GM12878 (cell line): Measurements from ENCODE around the gene JMJD6. TPM values are rescaled to one million over a fixed set of nuclear protein-coding genes. Genes with fewer than 3 reads are reported as not detected.

Experiments used
- FOS ChIP-seq: IDR thresholded peaks from 3 replicates; pipeline ENCODE4 v1.6.1; 2011; ENCODE audit warnings: borderline replicate concordance; ENCODE audit not compliant: insufficient read length; ENCODE audit errors: extremely low read depth
- PAX8 ChIP-seq: fragments of 450-650 bp; IDR thresholded peaks from 2 replicates; pipeline ENCODE4 v1.6.1; 2017; ENCODE audit warnings: mild to moderate bottlenecking, moderate library complexity
- PRDM15 ChIP-seq: fragments of 450-650 bp; formaldehyde crosslinking; IDR thresholded peaks from 2 replicates; pipeline ENCODE4 v1.4.0; 2020; ENCODE audit warnings: mild to moderate bottlenecking, moderate library complexity
- YY1 ChIP-seq: IDR thresholded peaks from 2 replicates; pipeline ENCODE4 v1.6.1; 2011; ENCODE audit warnings: low read depth, mild to moderate bottlenecking, low read length
- ZBTB4 ChIP-seq: fragments of 450-650 bp; formaldehyde crosslinking; IDR thresholded peaks from 2 replicates; pipeline ENCODE4 v1.4.0; 2022; ENCODE audit warnings: mild to moderate bottlenecking, moderate library complexity
- ZNF622 ChIP-seq: fragments of 450-650 bp; IDR thresholded peaks from 2 replicates; pipeline ENCODE4 v1.6.1; 2017; ENCODE audit warnings: mild to moderate bottlenecking, inconsistent platforms
- polyA plus RNA-seq, 11 experiments: library from polyadenylated mRNA; depleted of rRNA in 4 of 11; unstranded in 6 of 11; stranded (reverse) in 5 of 11; fragments of >200 nt; fragmentation: Nextera tagmentation in 4 of 11; fragmentation: Illumina TruSeq in 1 of 11; extraction: Ambion mirVana in 4 of 11; extraction: Trizol in 1 of 11; gene quantifications; 1 replicate in 1 of 11; 2 replicates in 10 of 11; pipeline versions ENCODE4 v1.2.1 to v1.2.3, GENCODE V29; 2011 to 2016; ENCODE audit warnings: inconsistent platforms in 2 of 11, missing spikeins in 2 of 11, low read depth in 1 of 11
- total RNA-seq, 4 experiments: library from RNA; depleted of rRNA in 3 of 4; stranded (reverse); fragments of >200 nt in 3 of 4; fragmentation: Illumina TruSeq in 1 of 4; extraction: Trizol in 1 of 4; gene quantifications; 2 replicates each; pipeline versions ENCODE4 v1.2.1 to v1.2.3, GENCODE V29; 2013 to 2021
- TF ChIP-seq, protein P1 (sequence below): fragments of 450-650 bp; IDR thresholded peaks from 2 replicates; pipeline ENCODE4 v1.6.1; 2016; ENCODE audit warnings: mild to moderate bottlenecking, moderate library complexity, borderline replicate concordance
- TF ChIP-seq, protein P2 (sequence below): fragments of 450-650 bp; IDR thresholded peaks from 2 replicates; pipeline ENCODE4 v1.6.1; 2017; ENCODE audit warnings: mild to moderate bottlenecking
- TF ChIP-seq, protein P3 (sequence below): fragments of 450-650 bp; IDR thresholded peaks from 2 replicates; pipeline ENCODE4 v1.6.1; 2017; ENCODE audit warnings: antibody characterized with exemption, mild to moderate bottlenecking, moderate library complexity

Gene JMJD6
- total and polyA plus RNA-seq, 10 of the 15 experiments (the other 5 are each of a cell fraction or from before 2014, with no cell fraction given), result 1.2 to 36.0 (median 22.2) TPM

GRCh38 chr17:76726776-76727718 is 641 bp upstream of the JMJD6 start, which contains the start of gene METTL23 (continued):
- TF ChIP-seq PRDM15, result no peak
- TF ChIP-seq FOS, result no peak
- TF ChIP-seq YY1, result no peak; the same call in 1 of the 2 replicates
- TF ChIP-seq ZNF622, result no peak
- TF ChIP-seq, protein P1, sequence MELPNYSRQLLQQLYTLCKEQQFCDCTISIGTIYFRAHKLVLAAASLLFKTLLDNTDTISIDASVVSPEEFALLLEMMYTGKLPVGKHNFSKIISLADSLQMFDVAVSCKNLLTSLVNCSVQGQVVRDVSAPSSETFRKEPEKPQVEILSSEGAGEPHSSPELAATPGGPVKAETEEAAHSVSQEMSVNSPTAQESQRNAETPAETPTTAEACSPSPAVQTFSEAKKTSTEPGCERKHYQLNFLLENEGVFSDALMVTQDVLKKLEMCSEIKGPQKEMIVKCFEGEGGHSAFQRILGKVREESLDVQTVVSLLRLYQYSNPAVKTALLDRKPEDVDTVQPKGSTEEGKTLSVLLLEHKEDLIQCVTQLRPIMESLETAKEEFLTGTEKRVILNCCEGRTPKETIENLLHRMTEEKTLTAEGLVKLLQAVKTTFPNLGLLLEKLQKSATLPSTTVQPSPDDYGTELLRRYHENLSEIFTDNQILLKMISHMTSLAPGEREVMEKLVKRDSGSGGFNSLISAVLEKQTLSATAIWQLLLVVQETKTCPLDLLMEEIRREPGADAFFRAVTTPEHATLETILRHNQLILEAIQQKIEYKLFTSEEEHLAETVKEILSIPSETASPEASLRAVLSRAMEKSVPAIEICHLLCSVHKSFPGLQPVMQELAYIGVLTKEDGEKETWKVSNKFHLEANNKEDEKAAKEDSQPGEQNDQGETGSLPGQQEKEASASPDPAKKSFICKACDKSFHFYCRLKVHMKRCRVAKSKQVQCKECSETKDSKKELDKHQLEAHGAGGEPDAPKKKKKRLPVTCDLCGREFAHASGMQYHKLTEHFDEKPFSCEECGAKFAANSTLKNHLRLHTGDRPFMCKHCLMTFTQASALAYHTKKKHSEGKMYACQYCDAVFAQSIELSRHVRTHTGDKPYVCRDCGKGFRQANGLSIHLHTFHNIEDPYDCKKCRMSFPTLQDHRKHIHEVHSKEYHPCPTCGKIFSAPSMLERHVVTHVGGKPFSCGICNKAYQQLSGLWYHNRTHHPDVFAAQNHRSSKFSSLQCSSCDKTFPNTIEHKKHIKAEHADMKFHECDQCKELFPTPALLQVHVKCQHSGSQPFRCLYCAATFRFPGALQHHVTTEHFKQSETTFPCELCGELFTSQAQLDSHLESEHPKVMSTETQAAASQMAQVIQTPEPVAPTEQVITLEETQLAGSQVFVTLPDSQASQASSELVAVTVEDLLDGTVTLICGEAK, result peak; percentile 59; the same call in 1 of the 2 replicates
- TF ChIP-seq, protein P2, sequence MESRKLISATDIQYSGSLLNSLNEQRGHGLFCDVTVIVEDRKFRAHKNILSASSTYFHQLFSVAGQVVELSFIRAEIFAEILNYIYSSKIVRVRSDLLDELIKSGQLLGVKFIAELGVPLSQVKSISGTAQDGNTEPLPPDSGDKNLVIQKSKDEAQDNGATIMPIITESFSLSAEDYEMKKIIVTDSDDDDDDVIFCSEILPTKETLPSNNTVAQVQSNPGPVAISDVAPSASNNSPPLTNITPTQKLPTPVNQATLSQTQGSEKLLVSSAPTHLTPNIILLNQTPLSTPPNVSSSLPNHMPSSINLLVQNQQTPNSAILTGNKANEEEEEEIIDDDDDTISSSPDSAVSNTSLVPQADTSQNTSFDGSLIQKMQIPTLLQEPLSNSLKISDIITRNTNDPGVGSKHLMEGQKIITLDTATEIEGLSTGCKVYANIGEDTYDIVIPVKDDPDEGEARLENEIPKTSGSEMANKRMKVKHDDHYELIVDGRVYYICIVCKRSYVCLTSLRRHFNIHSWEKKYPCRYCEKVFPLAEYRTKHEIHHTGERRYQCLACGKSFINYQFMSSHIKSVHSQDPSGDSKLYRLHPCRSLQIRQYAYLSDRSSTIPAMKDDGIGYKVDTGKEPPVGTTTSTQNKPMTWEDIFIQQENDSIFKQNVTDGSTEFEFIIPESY, result no peak
- TF ChIP-seq, protein P3, sequence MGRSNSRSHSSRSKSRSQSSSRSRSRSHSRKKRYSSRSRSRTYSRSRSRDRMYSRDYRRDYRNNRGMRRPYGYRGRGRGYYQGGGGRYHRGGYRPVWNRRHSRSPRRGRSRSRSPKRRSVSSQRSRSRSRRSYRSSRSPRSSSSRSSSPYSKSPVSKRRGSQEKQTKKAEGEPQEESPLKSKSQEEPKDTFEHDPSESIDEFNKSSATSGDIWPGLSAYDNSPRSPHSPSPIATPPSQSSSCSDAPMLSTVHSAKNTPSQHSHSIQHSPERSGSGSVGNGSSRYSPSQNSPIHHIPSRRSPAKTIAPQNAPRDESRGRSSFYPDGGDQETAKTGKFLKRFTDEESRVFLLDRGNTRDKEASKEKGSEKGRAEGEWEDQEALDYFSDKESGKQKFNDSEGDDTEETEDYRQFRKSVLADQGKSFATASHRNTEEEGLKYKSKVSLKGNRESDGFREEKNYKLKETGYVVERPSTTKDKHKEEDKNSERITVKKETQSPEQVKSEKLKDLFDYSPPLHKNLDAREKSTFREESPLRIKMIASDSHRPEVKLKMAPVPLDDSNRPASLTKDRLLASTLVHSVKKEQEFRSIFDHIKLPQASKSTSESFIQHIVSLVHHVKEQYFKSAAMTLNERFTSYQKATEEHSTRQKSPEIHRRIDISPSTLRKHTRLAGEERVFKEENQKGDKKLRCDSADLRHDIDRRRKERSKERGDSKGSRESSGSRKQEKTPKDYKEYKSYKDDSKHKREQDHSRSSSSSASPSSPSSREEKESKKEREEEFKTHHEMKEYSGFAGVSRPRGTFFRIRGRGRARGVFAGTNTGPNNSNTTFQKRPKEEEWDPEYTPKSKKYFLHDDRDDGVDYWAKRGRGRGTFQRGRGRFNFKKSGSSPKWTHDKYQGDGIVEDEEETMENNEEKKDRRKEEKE, result no peak
- no peak for TF ChIP-seq ZBTB4
- TF ChIP-seq PAX8, result no peak
